H1 (cell line): ENCODE data around the gene GPR39. TPM values are rescaled to one million over a fixed set of nuclear protein-coding genes. Genes with fewer than 3 reads are reported as not detected.

Experiments used
- CTCF ChIA-PET: fragments of 300-600 bp; sonication (Branson Sonifier 250); formaldehyde crosslinking; loops from one replicate; lab custom pipeline; 2021; ENCODE audit not compliant: partially characterized antibody; lab: Charles Lee
- POLR2A ChIA-PET: fragments of 300-600 bp; sonication (Branson Sonifier 250); formaldehyde crosslinking; loops from one replicate; lab custom pipeline; 2021; ENCODE audit warnings: inconsistent platforms; ENCODE audit not compliant: partially characterized antibody; lab: Charles Lee
- DNase-seq, 2 experiments: peaks; one replicate each; pipeline versions ENCODE4 v3.0.0 to v3.0.0-alpha.2; 2010 to 2022; ENCODE audit warnings: low spot score in 2 of 2, low read depth in 1 of 2, mixed read lengths in 1 of 2
- FAIRE-seq: peaks from 2 replicates; lab custom pipeline; 2011; peaks lifted over from hg19 to GRCh38; lab: Jason Lieb, UNC
- H2AFZ ChIP-seq: 2 replicates; pipeline ENCODE4 v1.8.1; 2012; ENCODE audit warnings: low read length, inconsistent platforms
- H2AK5ac ChIP-seq: 2 replicates; pipeline ENCODE4 v1.6.1; 2013; ENCODE audit warnings: low read depth, low read length
- H2BK120ac ChIP-seq: replicated peaks from 2 replicates; pipeline ENCODE3; 2013; ENCODE audit warnings: low read depth, low read length, inconsistent platforms
- H2BK12ac ChIP-seq: 2 replicates; pipeline ENCODE4 v1.6.1; 2013; ENCODE audit warnings: low read depth, low read length
- H2BK15ac ChIP-seq: 2 replicates; pipeline ENCODE4 v1.6.1; 2013; ENCODE audit warnings: low read length
- H2BK20ac ChIP-seq: 2 replicates; pipeline ENCODE4 v1.6.1; 2013; ENCODE audit warnings: low read length
- H2BK5ac ChIP-seq: 2 replicates; pipeline ENCODE4 v1.6.1; 2013; ENCODE audit warnings: low read depth, low read length
- H3K14ac ChIP-seq: 2 replicates; pipeline ENCODE4 v1.6.1; 2013; ENCODE audit warnings: inconsistent platforms; ENCODE audit not compliant: insufficient read length
- H3K18ac ChIP-seq: 2 replicates; pipeline ENCODE4 v1.6.1; 2013; ENCODE audit warnings: low read length; ENCODE audit errors: extremely low read depth
- H3K23ac ChIP-seq: 2 replicates; pipeline ENCODE4 v1.6.1; 2013; ENCODE audit warnings: inconsistent platforms; ENCODE audit not compliant: insufficient read length
- H3K23me2 ChIP-seq: 2 replicates; pipeline ENCODE4 v1.6.1; 2013; ENCODE audit warnings: low read depth, low read length
- H3K27ac ChIP-seq: 2 replicates; pipeline ENCODE4 v1.6.1; 2011; ENCODE audit warnings: low read depth, low read length, inconsistent platforms
- H3K27me3 ChIP-seq, 4 experiments: replicated peaks in 1 of 4; 1 replicate in 1 of 4; 2 replicates in 3 of 4; pipeline versions ENCODE4 v1.6.1 to v1.8.1; 2011 to 2013; ENCODE audit warnings: low read length in 3 of 4, mild to moderate bottlenecking in 3 of 4, inconsistent platforms in 2 of 4, mixed read lengths in 2 of 4, moderate library complexity in 1 of 4; ENCODE audit not compliant: control insufficient read depth in 3 of 4, insufficient read depth in 3 of 4; ENCODE audit errors: extremely low read depth in 1 of 4
- H3K36me3 ChIP-seq, 4 experiments: 2 replicates each; pipeline versions ENCODE4 v1.6.1 to v1.8.1; 2011 to 2013; ENCODE audit warnings: mild to moderate bottlenecking in 4 of 4, low read length in 3 of 4, moderate library complexity in 2 of 4, control low read depth in 1 of 4, inconsistent platforms in 1 of 4; ENCODE audit not compliant: insufficient read depth in 4 of 4, control insufficient read depth in 2 of 4
- H3K4ac ChIP-seq: replicated peaks from 2 replicates; pipeline ENCODE3; 2013; ENCODE audit warnings: low read length, low read depth, mixed read lengths, inconsistent platforms; ENCODE audit not compliant: insufficient read length
- H3K4me1 ChIP-seq, 4 experiments: replicated peaks in 1 of 4; 1 replicate in 1 of 4; 2 replicates in 3 of 4; pipeline versions ENCODE4 v1.6.1 to v1.8.1; 2011 to 2013; ENCODE audit warnings: low read length in 3 of 4, inconsistent platforms in 2 of 4, mixed read lengths in 1 of 4; ENCODE audit not compliant: insufficient read depth in 4 of 4, control insufficient read depth in 3 of 4
- H3K4me2 ChIP-seq, 2 experiments: 2 replicates each; pipeline versions ENCODE4 v1.6.1 to v1.8.1; 2011 to 2013; ENCODE audit warnings: low read depth in 2 of 2, low read length in 2 of 2, control low read depth in 1 of 2, inconsistent platforms in 1 of 2, mild to moderate bottlenecking in 1 of 2; ENCODE audit not compliant: insufficient read depth in 1 of 2
- H3K4me3 ChIP-seq, 4 experiments: fragments of 200-600, 300-600 bp in 1 of 4; sonication (generic), shearing (Covaris generic), sonication (Bioruptor Twin) in 1 of 4; 2 replicates each; pipeline versions ENCODE4 v1.5.1 to v1.8.1; 2011 to 2016; ENCODE audit warnings: low read length in 4 of 4, low read depth in 3 of 4, control low read depth in 2 of 4, inconsistent platforms in 2 of 4, mild to moderate bottlenecking in 2 of 4, mixed read lengths in 1 of 4, moderate library complexity in 1 of 4; ENCODE audit not compliant: insufficient read depth in 2 of 4; ENCODE audit errors: extremely low read depth in 1 of 4
- H3K56ac ChIP-seq: replicated peaks from 2 replicates; pipeline ENCODE3; 2013; ENCODE audit warnings: low read depth, mild to moderate bottlenecking, mixed read lengths, low read length, inconsistent platforms; ENCODE audit not compliant: insufficient read length
- H3K79me1 ChIP-seq: 2 replicates; pipeline ENCODE4 v1.6.1; 2013; ENCODE audit warnings: low read depth, low read length, control low read depth
- H3K79me2 ChIP-seq, 2 experiments: 2 replicates each; pipeline versions ENCODE4 v1.6.1 to v1.8.1; 2012 to 2013; ENCODE audit warnings: low read length in 2 of 2, mild to moderate bottlenecking in 2 of 2, inconsistent platforms in 1 of 2; ENCODE audit not compliant: insufficient read depth in 2 of 2, control insufficient read depth in 1 of 2
- H3K9ac ChIP-seq, 4 experiments: replicated peaks in 1 of 4; 1 replicate in 1 of 4; 2 replicates in 3 of 4; pipeline versions ENCODE4 v1.6.1 to v1.8.1; 2011 to 2013; ENCODE audit warnings: low read depth in 3 of 4, low read length in 3 of 4, control low read depth in 2 of 4, mild to moderate bottlenecking in 2 of 4, moderate library complexity in 2 of 4, inconsistent platforms in 1 of 4; ENCODE audit errors: extremely low read depth in 1 of 4
- H3K9me3 ChIP-seq, 2 experiments: 2 replicates each; pipeline versions ENCODE4 v1.6.1 to v1.8.1; 2012 to 2013; ENCODE audit warnings: mild to moderate bottlenecking in 2 of 2, moderate library complexity in 2 of 2, control low read depth in 1 of 2, inconsistent platforms in 1 of 2, low read depth in 1 of 2, low read length in 1 of 2, mixed read lengths in 1 of 2; ENCODE audit not compliant: insufficient read depth in 2 of 2
- H4K20me1 ChIP-seq, 2 experiments: replicated peaks in 1 of 2; 2 replicates each; pipeline versions ENCODE3 to v1.8.1; 2011 to 2013; ENCODE audit warnings: inconsistent platforms in 2 of 2, low read length in 2 of 2, mild to moderate bottlenecking in 1 of 2; ENCODE audit not compliant: insufficient read depth in 2 of 2, control insufficient read depth in 1 of 2
- H4K5ac ChIP-seq: 2 replicates; pipeline ENCODE4 v1.6.1; 2013; ENCODE audit warnings: low read length, low read depth, mixed read lengths, inconsistent platforms; ENCODE audit not compliant: insufficient read length
- H4K8ac ChIP-seq: 2 replicates; pipeline ENCODE4 v1.8.0; 2013; ENCODE audit warnings: mild to moderate bottlenecking, moderate library complexity, low read length, inconsistent platforms; ENCODE audit not compliant: insufficient read depth; ENCODE audit errors: extremely low read depth
- H4K91ac ChIP-seq: replicated peaks from 2 replicates; pipeline ENCODE3; 2013; ENCODE audit warnings: low read length, mixed read lengths, inconsistent platforms; ENCODE audit not compliant: insufficient read length
- ASH2L ChIP-seq: fragments of 200-600, 300-600 bp; sonication (generic); IDR thresholded peaks from one replicate; pipeline ENCODE4 v1.7.1; 2017; ENCODE audit warnings: low read length
- CBX8 ChIP-seq: fragments of 300-800, 300-1000 bp; sonication (generic); IDR thresholded peaks from 2 replicates; pipeline ENCODE4 v1.7.1; 2016; ENCODE audit warnings: low read depth, low read length, borderline replicate concordance
- CTBP2 ChIP-seq: IDR thresholded peaks from 2 replicates; pipeline ENCODE4 v1.7.0; 2011; ENCODE audit warnings: borderline replicate concordance, mild to moderate bottlenecking, moderate library complexity, mixed read lengths, low read length; ENCODE audit not compliant: insufficient read depth, insufficient read length
- GABPA ChIP-seq: IDR thresholded peaks from 2 replicates; pipeline ENCODE4 v1.6.1; 2011; ENCODE audit warnings: mild to moderate bottlenecking, low read length, moderate library complexity, borderline replicate concordance; ENCODE audit not compliant: insufficient read depth
- POLR2A ChIP-seq, 2 experiments: IDR thresholded peaks; 1 replicate in 1 of 2; 2 replicates in 1 of 2; pipeline ENCODE4 v1.6.1; 2011; ENCODE audit warnings: low read depth in 2 of 2, low read length in 2 of 2, mild to moderate bottlenecking in 2 of 2; ENCODE audit errors: control extremely low read depth in 1 of 2
- RFX5 ChIP-seq: IDR thresholded peaks from 2 replicates; pipeline ENCODE4 v1.6.1; 2011; ENCODE audit warnings: low read depth, low read length, improper control_type of control experiment, borderline replicate concordance
- RNF2 ChIP-seq: fragments of 200-900, 300-1000 bp; sonication (generic); IDR thresholded peaks from 2 replicates; pipeline ENCODE4 v1.7.1; 2016; ENCODE audit warnings: borderline replicate concordance, low read depth, mild to moderate bottlenecking, antibody characterized with exemption, low read length; ENCODE audit not compliant: poor library complexity, severe bottlenecking; ENCODE audit errors: missing control alignments
- SP1 ChIP-seq: IDR thresholded peaks from 2 replicates; pipeline ENCODE4 v1.6.1; 2011; ENCODE audit warnings: low read depth, low read length
- TAF1 ChIP-seq: IDR thresholded peaks from 2 replicates; pipeline ENCODE4 v1.6.1; 2011; ENCODE audit warnings: mild to moderate bottlenecking, low read depth, low read length
- WGBS, 2 experiments: shearing (Covaris generic) in 1 of 2; methylation state at CpG; one replicate each; pipeline versions ENCODE4 v1.1.6 to v1.1.7; 2013 to 2015; ENCODE audit warnings: low lambda C conversion rate in 2 of 2, mixed read lengths in 2 of 2, inconsistent platforms in 1 of 2, low coverage in 1 of 2, missing lambda C conversion rate in 1 of 2; ENCODE audit not compliant: insufficient replicate concordance in 2 of 2, insufficient coverage in 1 of 2, insufficient read length in 1 of 2; ENCODE audit errors: extremely low coverage in 1 of 2, missing lambda C conversion rate in 1 of 2; 5-methylcytosine and 5-hydroxymethylcytosine counted together
- polyA plus RNA-seq, 7 experiments: library from polyadenylated mRNA; depleted of rRNA in 3 of 7; stranded (reverse) in 5 of 7; unstranded in 2 of 7; fragments of >200 nt in 5 of 7; fragments of 200-250 nt in 2 of 7; gene quantifications; 1 replicate in 5 of 7; 2 replicates in 1 of 7; 4 replicates in 1 of 7; pipeline versions ENCODE4 v1.2.1 to v1.2.3, GENCODE V29; 2011 to 2013; ENCODE audit warnings: missing spikeins in 2 of 7, mixed read lengths in 2 of 7
- total RNA-seq: library from RNA; stranded (reverse); fragmentation: NEBNext Ultra II Directional; extraction: Animal tissue kit (Norgen Biotek cat#: 25700); gene quantifications from 2 replicates; pipeline ENCODE4 v1.2.1, GENCODE V29; 2021

Gene GPR39
- total and polyA plus RNA-seq, 2 of the 8 experiments (the other 6 are each of a cell fraction or from before 2014, with no cell fraction given): 0.63 to 2.7 TPM

GRCh38 chr2:132550946-132551345 lies 134.3 kb downstream of the GPR39 start:
- 94% methylated on average over 2 of the region's 2 CpGs; no CpG with 5 or more reads in 1 of the 2 experiments for WGBS, 2 experiments
- Histone ChIP-seq H3K4ac (no peak overlapping the region), H3K4me1 (peaks cover 0 to 3% (median 1%) of the 10 kb centered on the region in 4 experiments; a peak in 3 of 7 replicates), H3K9ac (no peak overlapping the region), H4K8ac (no peak overlapping the region), H4K20me1 (no peaks in the 10 kb centered on the region), H4K91ac (no peak overlapping the region), H2BK120ac (no peak overlapping the region), H2AK5ac (no peak overlapping the region), H3K9me3 (no peaks in the 10 kb centered on the region), H2BK15ac (no peak overlapping the region), H3K23ac (no peak overlapping the region), H2AFZ (no peak overlapping the region), H3K27ac (no peak overlapping the region), H3K4me2 (no peak overlapping the region), H3K27me3 (peaks cover 0 to 1% (median 0%) of the 10 kb centered on the region in 4 experiments; a peak in 1 of 7 replicates), H4K5ac (no peak overlapping the region), H3K79me2 (no peaks in the 10 kb centered on the region), H2BK20ac (no peak overlapping the region), H3K4me3 (no peak overlapping the region), H3K36me3 (no peaks in the 10 kb centered on the region), H3K79me1 (no peaks in the 10 kb centered on the region), H3K14ac (no peak overlapping the region), H2BK12ac (no peak overlapping the region), H3K56ac (no peak overlapping the region), H3K18ac (no peak overlapping the region), H2BK5ac (no peak overlapping the region), H3K23me2 (no peaks in the 10 kb centered on the region)
- ChIA-PET POLR2A (no interaction called here), CTCF (interaction anchor here (1.0 to 1.6 kb wide), 4 partner anchors 7 to 1109 kb away, joined by 3 to 13 read pairs (median 3); no protein-coding TSS in a partner anchor)
- FAIRE-seq (no peak), DNase-seq (peak in 1 of 2 experiments; percentile 1)
- no peak for TF ChIP-seq TAF1
- TF ChIP-seq CBX8: no peak
- TF ChIP-seq SP1: no peak
- no peak for TF ChIP-seq GABPA
- no peak for TF ChIP-seq RNF2
- no peak for TF ChIP-seq ASH2L
- no peak for TF ChIP-seq RFX5
- TF ChIP-seq POLR2A (IDR thresholded peaks at IDR 0.05; ENCODE audit: control extremely low read depth in 1 of 2, low read depth in 2 of 2, low read length in 2 of 2): no peak
- TF ChIP-seq CTBP2: no peak
